IMR-90 (cell line): ENCODE results near the gene SDHAF3. TPM values are rescaled to one million over a fixed set of nuclear protein-coding genes. Genes with fewer than 3 reads are reported as not detected.

Source experiments
- ATAC-seq: fragments of 200-7000 bp; cut with Tn5 transposase; 2 replicates; pipeline ENCODE4 v1.9.1; 2020; ENCODE audit warnings: low read depth, mild to moderate bottlenecking, moderate library complexity
- BruUV-seq: library from RNA; stranded (reverse); fragments of 400-500 nt; replicated peaks from 2 replicates; lab custom pipeline; 2021; lab: Mats Ljungman, UMichigan
- CTCF ChIA-PET: fragments of 300-600 bp; formaldehyde crosslinking; extraction: SDS; loops from one replicate; lab custom pipeline; 2021; ENCODE audit warnings: antibody characterized with exemption; lab: Yijun Ruan, JAX
- POLR2A ChIA-PET: fragments of 300-600 bp; sonication (Branson Sonifier 250); formaldehyde crosslinking; loops from one replicate; lab custom pipeline; 2022; ENCODE audit warnings: antibody characterized with exemption; ENCODE audit not compliant: unreplicated experiment; lab: Charles Lee
- DNase-seq: peaks from one replicate; pipeline ENCODE4 v3.0.0; 2013
- H2AFZ ChIP-seq: replicated peaks from 2 replicates; pipeline ENCODE3; 2013; ENCODE audit warnings: low read length, mild to moderate bottlenecking; ENCODE audit not compliant: poor library complexity
- H2AK5ac ChIP-seq: 2 replicates; pipeline ENCODE4 v1.6.1; 2013; ENCODE audit warnings: low read depth, low read length, inconsistent platforms
- H2AK9ac ChIP-seq: replicated peaks from 2 replicates; pipeline ENCODE3; 2013; ENCODE audit warnings: mild to moderate bottlenecking, low read depth, low read length, moderate library complexity; ENCODE audit not compliant: poor library complexity
- H2BK120ac ChIP-seq: 2 replicates; pipeline ENCODE4 v1.6.1; 2013; ENCODE audit warnings: low read depth, low read length, inconsistent platforms
- H2BK15ac ChIP-seq: 3 replicates; pipeline ENCODE4 v1.6.1; 2013; ENCODE audit warnings: low read depth, low read length, inconsistent platforms
- H2BK20ac ChIP-seq: 2 replicates; pipeline ENCODE4 v1.6.1; 2013; ENCODE audit warnings: low read depth, mild to moderate bottlenecking, inconsistent platforms, low read length, moderate library complexity
- H2BK5ac ChIP-seq: 2 replicates; pipeline ENCODE4 v1.6.1; 2013; ENCODE audit warnings: mild to moderate bottlenecking, low read depth, low read length, inconsistent platforms; ENCODE audit not compliant: poor library complexity, severe bottlenecking
- H3K14ac ChIP-seq: replicated peaks from 2 replicates; pipeline ENCODE4 v1.6.1; 2013; ENCODE audit warnings: low read depth, low read length, inconsistent platforms
- H3K18ac ChIP-seq: 2 replicates; pipeline ENCODE4 v1.6.1; 2013; ENCODE audit warnings: low read depth, low read length, control low read depth
- H3K23ac ChIP-seq: 2 replicates; pipeline ENCODE4 v1.6.1; 2013; ENCODE audit warnings: low read depth, low read length, inconsistent platforms
- H3K27ac ChIP-seq: 2 replicates; pipeline ENCODE4 v1.5.1; 2013; ENCODE audit warnings: mild to moderate bottlenecking, control low read depth, low read length; ENCODE audit not compliant: insufficient read depth
- H3K27me3 ChIP-seq: 2 replicates; pipeline ENCODE4 v1.6.1; 2013; ENCODE audit warnings: low read length; ENCODE audit not compliant: control insufficient read depth, insufficient read depth
- H3K36me3 ChIP-seq: 2 replicates; pipeline ENCODE4 v1.6.1; 2013; ENCODE audit warnings: low read length, mixed read lengths; ENCODE audit not compliant: control insufficient read depth, insufficient read depth
- H3K4ac ChIP-seq: 2 replicates; pipeline ENCODE4 v1.6.1; 2013; ENCODE audit warnings: low read depth, low read length, inconsistent platforms
- H3K4me1 ChIP-seq: 2 replicates; pipeline ENCODE4 v1.6.1; 2013; ENCODE audit warnings: low read length, mixed read lengths; ENCODE audit not compliant: control insufficient read depth, insufficient read depth
- H3K4me2 ChIP-seq: 2 replicates; pipeline ENCODE4 v1.6.1; 2013; ENCODE audit warnings: low read depth, mild to moderate bottlenecking, control low read depth, low read length, moderate library complexity
- H3K4me3 ChIP-seq: 2 replicates; pipeline ENCODE4 v1.5.1; 2013; ENCODE audit warnings: low read depth, mild to moderate bottlenecking, control low read depth, low read length, moderate library complexity; ENCODE audit not compliant: insufficient read depth
- H3K56ac ChIP-seq: 2 replicates; pipeline ENCODE4 v1.6.1; 2013; ENCODE audit warnings: low read length, inconsistent platforms; ENCODE audit not compliant: insufficient read depth; ENCODE audit errors: extremely low read depth
- H3K79me1 ChIP-seq, 2 experiments: 2 replicates each; pipeline ENCODE4 v1.6.1; 2013; ENCODE audit warnings: low read length in 2 of 2, inconsistent platforms in 1 of 2, low read depth in 1 of 2
- H3K9ac ChIP-seq: 2 replicates; pipeline ENCODE4 v1.6.1; 2013; ENCODE audit warnings: low read depth, low read length, control low read depth
- H3K9me1 ChIP-seq: 2 replicates; pipeline ENCODE4 v1.6.1; 2013; ENCODE audit warnings: low read length, inconsistent platforms; ENCODE audit not compliant: insufficient read depth
- H3K9me3 ChIP-seq: 2 replicates; pipeline ENCODE4 v1.6.1; 2013; ENCODE audit warnings: low read length; ENCODE audit not compliant: control insufficient read depth, insufficient read depth
- H4K20me1 ChIP-seq: 2 replicates; pipeline ENCODE4 v1.6.1; 2013; ENCODE audit warnings: low read length, inconsistent platforms; ENCODE audit not compliant: insufficient read depth
- H4K5ac ChIP-seq: 2 replicates; pipeline ENCODE4 v1.6.1; 2013; ENCODE audit warnings: mild to moderate bottlenecking, low read depth, low read length, control low read depth
- H4K8ac ChIP-seq, 2 experiments: 2 replicates each; pipeline ENCODE4 v1.6.1; 2013; ENCODE audit warnings: low read depth in 2 of 2, low read length in 2 of 2, control low read depth in 1 of 2, inconsistent platforms in 1 of 2
- H4K91ac ChIP-seq: 2 replicates; pipeline ENCODE4 v1.6.1; 2013; ENCODE audit warnings: low read depth, low read length, inconsistent platforms; ENCODE audit not compliant: insufficient read depth
- BHLHE40 ChIP-seq: fragments of 150-350 bp; IDR thresholded peaks from 2 replicates; pipeline ENCODE4 v1.6.1; 2016; ENCODE audit warnings: mild to moderate bottlenecking, low read depth, low read length
- CEBPB ChIP-seq: IDR thresholded peaks from 2 replicates; pipeline ENCODE4 v1.6.1; 2012; ENCODE audit warnings: low read depth, low read length, improper control_type of control experiment
- CHD1 ChIP-seq: IDR thresholded peaks from 2 replicates; pipeline ENCODE4 v1.6.1; 2012; ENCODE audit warnings: low read depth, low read length, improper control_type of control experiment
- CTCF ChIP-seq: conservative IDR thresholded peaks from 2 replicates; pipeline ENCODE4 v1.5.1; 2012; ENCODE audit warnings: mild to moderate bottlenecking, low read depth, low read length, improper control_type of control experiment
- ELK1 ChIP-seq: fragments of 150-350 bp; IDR thresholded peaks from 2 replicates; pipeline ENCODE4 v1.6.1; 2016; ENCODE audit warnings: low read depth, mild to moderate bottlenecking, low read length, moderate library complexity, borderline replicate concordance
- FOS ChIP-seq: fragments of 150-350 bp; IDR thresholded peaks from 2 replicates; pipeline ENCODE4 v1.6.1; 2016; ENCODE audit warnings: low read depth, low read length
- MAFK ChIP-seq: IDR thresholded peaks from 2 replicates; pipeline ENCODE4 v1.6.1; 2012; ENCODE audit warnings: low read depth, low read length, improper control_type of control experiment
- MAZ ChIP-seq: IDR thresholded peaks from 2 replicates; pipeline ENCODE4 v1.6.1; 2012; ENCODE audit warnings: low read depth, mild to moderate bottlenecking, low read length, improper control_type of control experiment, moderate library complexity, borderline replicate concordance
- MXI1 ChIP-seq: IDR thresholded peaks from 2 replicates; pipeline ENCODE4 v1.6.1; 2012; ENCODE audit warnings: low read depth, mild to moderate bottlenecking, low read length, moderate library complexity, borderline replicate concordance
- NFE2L2 ChIP-seq: fragments of 150-350 bp; IDR thresholded peaks from 2 replicates; pipeline ENCODE4 v1.6.1; 2016; ENCODE audit warnings: low read depth, mild to moderate bottlenecking, low read length
- POLR2A ChIP-seq: IDR thresholded peaks from 2 replicates; pipeline ENCODE4 v1.6.1; 2012; ENCODE audit warnings: mild to moderate bottlenecking, low read depth, low read length
- RAD21 ChIP-seq: IDR thresholded peaks from 2 replicates; pipeline ENCODE4 v1.6.1; 2012; ENCODE audit warnings: low read length, improper control_type of control experiment
- RCOR1 ChIP-seq: IDR thresholded peaks from 2 replicates; pipeline ENCODE4 v1.6.1; 2012; ENCODE audit warnings: mild to moderate bottlenecking, low read length, improper control_type of control experiment; ENCODE audit not compliant: insufficient replicate concordance
- RFX5 ChIP-seq: IDR thresholded peaks from 2 replicates; pipeline ENCODE4 v1.8.0; 2012; ENCODE audit warnings: low read depth, mild to moderate bottlenecking, low read length, moderate library complexity
- SMC3 ChIP-seq: fragments of 150-350 bp; IDR thresholded peaks from 2 replicates; pipeline ENCODE4 v1.6.1; 2016; ENCODE audit warnings: low read depth, mild to moderate bottlenecking, antibody characterized with exemption, low read length, moderate library complexity
- WGBS, 2 experiments: methylation state at CpG; one replicate each; pipeline versions ENCODE4 v1.1.5 to v1.1.7; 2013; ENCODE audit warnings: missing lambda C conversion rate in 2 of 2; ENCODE audit not compliant: insufficient read length in 1 of 2; ENCODE audit errors: extremely low coverage in 2 of 2; 5-methylcytosine and 5-hydroxymethylcytosine counted together
- dilution Hi-C: fragments of 300-500 bp; cut with HindIII; formaldehyde crosslinking; loops from one replicate; pipeline ENCODE4 v1.14.3; 2018; ENCODE audit warnings: low sequenced_read_pairs; ENCODE audit not compliant: unreplicated experiment
- in situ Hi-C: fragments of 300-500 bp; cut with MboI; formaldehyde crosslinking; loops from 3 replicates; pipeline ENCODE4 v1.14.3; 2019; ENCODE audit warnings: low sequenced_read_pairs, inconsistent platforms, mixed read lengths
- intact Hi-C: fragments of 100-400 bp; cut with micrococcal nuclease; formaldehyde crosslinking; loops from 2 replicates; pipeline ENCODE4 v1.10.0; 2022
- polyA plus RNA-seq, 3 experiments: library from polyadenylated mRNA; depleted of rRNA; stranded (reverse); fragments of >200 nt; gene quantifications; 2 replicates each; pipeline ENCODE4 v1.2.3, GENCODE V29; 2012; ENCODE audit warnings: low replicate concordance in 1 of 3
- total RNA-seq: library from RNA; depleted of rRNA; stranded (reverse); fragments of >200 nt; gene quantifications from 2 replicates; pipeline ENCODE4 v1.2.3, GENCODE V29; 2012
- TF ChIP-seq, protein P1 (sequence below): fragments of 150-350 bp; IDR thresholded peaks from 2 replicates; pipeline ENCODE4 v1.6.1; 2017; ENCODE audit warnings: mild to moderate bottlenecking, antibody characterized with exemption, low read length, low read depth

SDHAF3 gene
- total and polyA plus RNA-seq, 2 of the 4 experiments (the other 2 are of a cell fraction), result 5.7 to 6.1 TPM

DNA sequence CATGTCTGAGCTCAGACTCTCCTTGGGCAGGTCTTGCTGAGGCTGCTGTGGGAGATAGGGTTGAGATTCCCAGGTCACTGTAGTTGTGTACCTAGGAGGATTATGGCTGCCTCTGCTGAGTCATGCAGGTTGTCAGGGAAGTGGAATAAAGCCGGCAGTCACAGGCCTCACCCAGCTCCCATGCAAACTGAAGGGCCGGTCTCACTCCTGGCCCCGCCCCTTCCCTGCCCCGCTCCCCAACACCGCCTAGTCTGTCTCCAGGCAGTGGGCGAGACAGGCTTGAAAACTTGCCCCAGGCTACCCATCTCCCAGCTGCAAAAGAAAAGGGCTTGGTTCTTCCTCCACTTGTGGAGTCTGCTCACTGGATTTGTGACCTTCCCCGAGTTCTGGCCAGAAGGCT is 41.6 kb upstream of the SDHAF3 start:
- Histone ChIP-seq H3K36me3 (no peaks in the 10 kb centered on the region), H3K9me1 (no peaks in the 10 kb centered on the region), H3K4me3 (no peak overlapping the region), H3K14ac (no peak overlapping the region), H3K4me2 (no peak overlapping the region), H3K4ac (no peak overlapping the region), H4K8ac (no peak overlapping the region), H2BK20ac (no peak overlapping the region), H3K23ac (no peak overlapping the region), H2AK5ac (no peak overlapping the region), H4K91ac (no peak overlapping the region), H2BK15ac (no peak overlapping the region), H2AK9ac (no peak overlapping the region), H3K9me3 (no peaks in the 10 kb centered on the region), H4K5ac (no peak overlapping the region), H3K9ac (no peak overlapping the region), H2AFZ (no peak overlapping the region), H3K27ac (no peak overlapping the region), H3K18ac (no peak overlapping the region), H2BK5ac (no peak overlapping the region), H4K20me1 (no peaks in the 10 kb centered on the region), H2BK120ac (no peak overlapping the region), H3K79me1 (no peaks in the 10 kb centered on the region), H3K56ac (no peak overlapping the region), H3K27me3 (no peaks in the 10 kb centered on the region), H3K4me1 (no peaks in the 10 kb centered on the region)
- intact Hi-C loops (no loop called here), in situ Hi-C loops (no loop called here), dilution Hi-C loops (no loop called here)
- ATAC-seq, result no peak
- no peak for TF ChIP-seq CHD1
- no peak for TF ChIP-seq RFX5
- no peak for TF ChIP-seq FOS
- no peak for TF ChIP-seq POLR2A
- TF ChIP-seq CEBPB, result no peak
- TF ChIP-seq ELK1, result no peak
- TF ChIP-seq MAZ, result no peak
- TF ChIP-seq MXI1, result no peak
- TF ChIP-seq, protein P1, sequence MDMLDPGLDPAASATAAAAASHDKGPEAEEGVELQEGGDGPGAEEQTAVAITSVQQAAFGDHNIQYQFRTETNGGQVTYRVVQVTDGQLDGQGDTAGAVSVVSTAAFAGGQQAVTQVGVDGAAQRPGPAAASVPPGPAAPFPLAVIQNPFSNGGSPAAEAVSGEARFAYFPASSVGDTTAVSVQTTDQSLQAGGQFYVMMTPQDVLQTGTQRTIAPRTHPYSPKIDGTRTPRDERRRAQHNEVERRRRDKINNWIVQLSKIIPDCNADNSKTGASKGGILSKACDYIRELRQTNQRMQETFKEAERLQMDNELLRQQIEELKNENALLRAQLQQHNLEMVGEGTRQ, result no peak
- TF ChIP-seq SMC3, result no peak
- TF ChIP-seq NFE2L2, result no peak
- TF ChIP-seq MAFK, result no peak
- TF ChIP-seq CTCF, result no peak
- no peak for TF ChIP-seq BHLHE40
- no peak for TF ChIP-seq RCOR1
- TF ChIP-seq RAD21, result no peak
- no TSS peak for BruUV-seq
- 80% methylated on average over 1 of the region's 7 CpGs; no CpG with 5 or more reads in 1 of the 2 experiments for WGBS, 2 experiments
- ChIA-PET CTCF (no interaction called here), POLR2A (no interaction called here)
- no peak for DNase-seq
